Measurements from ENCODE around the gene ARID4B.

Gene ARID4B

GRCh38 chr1:235240960-235241359 is 87.0 kb downstream of the ARID4B start:
- TF ChIP-seq CTCF (IDR thresholded peaks at IDR 0.05) = no peak
- TF ChIP-seq ZFX (IDR thresholded peaks at IDR 0.05; ENCODE audit: borderline replicate concordance) = no peak

GRCh38 chr1:235239851-235240250 is 88.1 kb downstream of the ARID4B start:
- TF ChIP-seq CTCF (IDR thresholded peaks at IDR 0.05) (no peak), ZFX (IDR thresholded peaks at IDR 0.05; ENCODE audit: borderline replicate concordance) (no peak)
- H3K27ac ChIP-seq = no peak overlapping the region

More at GRCh38 chr1:235240960-235241359, 87.0 kb downstream of the ARID4B start:
- no peak overlapping the region for H3K27ac ChIP-seq

GRCh38 chr1:235238558-235238957 is 89.4 kb downstream of the ARID4B start:
- TF ChIP-seq CTCF (IDR thresholded peaks at IDR 0.05) (no peak), ZFX (IDR thresholded peaks at IDR 0.05; ENCODE audit: borderline replicate concordance) (no peak)
- no peak overlapping the region for H3K27ac ChIP-seq

- TF ChIP-seq CTCF (IDR thresholded peaks at IDR 0.05) = no peak
- TF ChIP-seq ZFX (IDR thresholded peaks at IDR 0.05; ENCODE audit: borderline replicate concordance) = no peak
- H3K27ac ChIP-seq = no peak overlapping the region
These were observed 91.9 kb downstream of the ARID4B start for GRCh38 chr1:235236128-235236527.

GRCh38 chr1:235229868-235230267 is 98.1 kb downstream of the ARID4B start:
- H3K27ac ChIP-seq = no peak overlapping the region
- TF ChIP-seq CTCF (IDR thresholded peaks at IDR 0.05) = no peak
- TF ChIP-seq ZFX (IDR thresholded peaks at IDR 0.05; ENCODE audit: borderline replicate concordance) = no peak

GRCh38 chr1:235227414-235227813 is 100.6 kb downstream of the ARID4B start:
- no peak overlapping the region for H3K27ac ChIP-seq

GRCh38 chr1:235226933-235227332 is 101.0 kb downstream of the ARID4B start:
- no peak for TF ChIP-seq CTCF (IDR thresholded peaks at IDR 0.05)
- no peak overlapping the region for H3K27ac ChIP-seq

More at GRCh38 chr1:235227414-235227813, 100.6 kb downstream of the ARID4B start:
- TF ChIP-seq CTCF (IDR thresholded peaks at IDR 0.05) = no peak
